ENCODE measurements around the gene YWHAQ.
"Not testable (repeated sequence)": the region's sequence is repeated elsewhere in the genome, so short reads cannot be mapped to it uniquely, and the experiment has no call there.

The YWHAQ gene

GRCh38 chr2:9638532-9638931, 7.7 kb upstream of the YWHAQ start:
- no peak for TF ChIP-seq Cebpa-rat (IDR thresholded peaks at IDR 0.05)
- Histone ChIP-seq H3K9ac (no peak overlapping the region), H3K4me1 (peaks cover 71% of the 10 kb centered on the region), H3K36me3 (no peaks in the 10 kb centered on the region), H3K27ac (no peak overlapping the region), H3K9me3 (no peaks in the 10 kb centered on the region), H3K4me3 (no peak overlapping the region), H3K27me3 (no peaks in the 10 kb centered on the region), H4K20me1 (no peaks in the 10 kb centered on the region), H3K4me2 (peak overlapping the region; percentile 85)

GRCh38 chr2:9637330-9637729, 6.5 kb upstream of the YWHAQ start:
- TF ChIP-seq Cebpa-rat (IDR thresholded peaks at IDR 0.05), result no peak

DNA sequence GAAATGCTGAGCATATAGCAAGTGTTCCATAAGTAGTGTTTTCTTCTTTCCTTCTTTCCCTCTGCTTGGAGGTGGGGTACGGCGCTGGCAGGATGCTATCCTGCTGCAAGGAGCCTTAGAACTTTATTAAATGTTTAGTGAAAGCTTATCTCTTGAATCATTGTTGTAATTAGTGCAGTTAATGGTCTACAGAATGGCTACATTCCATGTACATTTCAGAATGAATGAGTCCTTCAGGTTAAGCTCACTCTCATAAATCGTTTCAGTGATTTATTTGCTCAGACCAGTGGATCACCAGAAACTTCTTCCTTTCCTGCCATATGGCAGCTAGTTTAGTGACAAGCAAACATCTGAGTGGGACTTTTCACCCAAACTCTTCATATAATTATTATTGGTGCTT, 3.3 kb upstream of the YWHAQ start:
- no peak for TF ChIP-seq Cebpa-rat (IDR thresholded peaks at IDR 0.05)
- Histone ChIP-seq H3K4me3 (no peak overlapping the region), H3K27me3 (no peaks in the 10 kb centered on the region), H3K4me1 (peaks cover 36% of the 10 kb centered on the region), H3K9me3 (peaks cover 17% of the 10 kb centered on the region), H4K20me1 (peaks cover 12% of the 10 kb centered on the region), H3K36me3 (peaks cover 9% of the 10 kb centered on the region; the same call in 1 of the 2 replicates), H3K27ac (no peak overlapping the region), H3K4me2 (no peak overlapping the region), H3K9ac (no peak overlapping the region)

More at GRCh38 chr2:9637330-9637729, 6.5 kb upstream of the YWHAQ start:
- Histone ChIP-seq H4K20me1 (no peaks in the 10 kb centered on the region), H3K27me3 (no peaks in the 10 kb centered on the region), H3K4me3 (no peak overlapping the region), H3K9me3 (peaks cover 5% of the 10 kb centered on the region), H3K4me1 (peaks cover 59% of the 10 kb centered on the region), H3K27ac (no peak overlapping the region), H3K9ac (no peak overlapping the region), H3K36me3 (no peaks in the 10 kb centered on the region), H3K4me2 (no peak overlapping the region)

GRCh38 chr2:9631878-9632700, 1.3 kb upstream of the YWHAQ start:
- Histone ChIP-seq H3K4me3 (no peak overlapping the region), H3K9ac (no peak overlapping the region), H3K27ac (no peak overlapping the region), H3K36me3 (peaks cover 28% of the 10 kb centered on the region), H3K4me1 (peaks cover 33% of the 10 kb centered on the region), H3K27me3 (no peaks in the 10 kb centered on the region), H3K4me2 (peak overlapping the region; percentile 68; the same call in 1 of the 2 replicates), H4K20me1 (peaks cover 32% of the 10 kb centered on the region), H3K9me3 (peaks cover 17% of the 10 kb centered on the region)
- no peak for TF ChIP-seq Cebpa-rat (IDR thresholded peaks at IDR 0.05)

- peaks cover 17% of the 10 kb centered on the region for H3K9me3 ChIP-seq
- H4K20me1 ChIP-seq, result peaks cover 38% of the 10 kb centered on the region
- no peaks in the 10 kb centered on the region for H3K27me3 ChIP-seq
- peaks cover 34% of the 10 kb centered on the region for H3K36me3 ChIP-seq
- H3K4me3 ChIP-seq, result peak overlapping the region; percentile 93
- no peak overlapping the region for H3K9ac ChIP-seq
- H3K4me2 ChIP-seq, result peak overlapping the region; percentile 68
- H3K27ac ChIP-seq, result peak overlapping the region; percentile 7; the same call in 1 of the 2 replicates
- no peak for TF ChIP-seq Cebpa-rat (IDR thresholded peaks at IDR 0.05)
- H3K4me1 ChIP-seq, result peaks cover 36% of the 10 kb centered on the region
Observed at GRCh38 chr2:9631553-9631819, 689 bp upstream of the YWHAQ start.

DNA sequence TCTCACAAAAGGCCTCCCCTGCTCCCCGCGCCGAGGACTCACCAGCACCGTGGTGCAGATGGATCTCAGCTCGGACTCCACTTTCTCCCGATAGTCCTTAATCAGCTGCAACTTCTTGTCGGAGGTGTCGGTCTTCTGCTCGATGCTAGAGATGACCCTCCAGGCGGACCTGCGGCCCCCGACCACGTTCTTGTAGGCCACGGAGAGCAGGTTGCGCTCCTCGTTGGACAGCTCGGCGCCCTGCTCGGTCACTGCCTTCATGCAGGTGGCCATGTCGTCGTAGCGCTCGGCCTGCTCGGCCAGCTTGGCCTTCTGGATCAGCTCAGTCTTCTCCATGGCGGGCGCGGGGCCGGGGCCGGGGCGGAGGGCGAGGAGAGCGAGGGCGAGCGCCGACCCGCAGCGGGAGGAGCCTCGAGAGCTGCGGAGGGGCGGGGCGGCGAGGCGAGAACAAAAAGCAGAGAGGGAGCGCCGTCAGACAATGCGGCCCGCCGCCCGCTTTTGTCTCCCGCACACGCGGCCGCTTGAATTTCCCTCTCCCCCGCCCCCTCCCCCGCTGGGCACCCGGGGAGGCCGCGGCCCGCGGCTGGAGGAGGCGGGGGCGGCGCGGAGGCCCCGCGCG, 571 bp downstream of the YWHAQ start:
- H3K36me3 ChIP-seq, result peaks cover 42% of the 10 kb centered on the region
- H3K9ac ChIP-seq, result peak overlapping the region; percentile 97
- no peak for TF ChIP-seq Cebpa-rat (IDR thresholded peaks at IDR 0.05)
- peaks cover 41% of the 10 kb centered on the region for H3K4me1 ChIP-seq
- H3K27me3 ChIP-seq, result no peaks in the 10 kb centered on the region
- peaks cover 51% of the 10 kb centered on the region for H4K20me1 ChIP-seq
- peaks cover 17% of the 10 kb centered on the region for H3K9me3 ChIP-seq
- peak overlapping the region; percentile 95 for H3K27ac ChIP-seq
- peak overlapping the region; percentile 79 for H3K4me2 ChIP-seq
- peak overlapping the region; percentile 93 for H3K4me3 ChIP-seq

GRCh38 chr2:9629222-9630116, 1.3 kb downstream of the YWHAQ start:
- Histone ChIP-seq H3K4me3 (peak overlapping the region; percentile 93), H3K9ac (peak overlapping the region; percentile 97), H3K4me1 (peaks cover 48% of the 10 kb centered on the region), H3K36me3 (peaks cover 49% of the 10 kb centered on the region), H4K20me1 (peaks cover 59% of the 10 kb centered on the region), H3K9me3 (peaks cover 17% of the 10 kb centered on the region), H3K27ac (peak overlapping the region; percentile 95), H3K27me3 (no peaks in the 10 kb centered on the region), H3K4me2 (peak overlapping the region; percentile 79)
- no peak for TF ChIP-seq Cebpa-rat (IDR thresholded peaks at IDR 0.05)

DNA sequence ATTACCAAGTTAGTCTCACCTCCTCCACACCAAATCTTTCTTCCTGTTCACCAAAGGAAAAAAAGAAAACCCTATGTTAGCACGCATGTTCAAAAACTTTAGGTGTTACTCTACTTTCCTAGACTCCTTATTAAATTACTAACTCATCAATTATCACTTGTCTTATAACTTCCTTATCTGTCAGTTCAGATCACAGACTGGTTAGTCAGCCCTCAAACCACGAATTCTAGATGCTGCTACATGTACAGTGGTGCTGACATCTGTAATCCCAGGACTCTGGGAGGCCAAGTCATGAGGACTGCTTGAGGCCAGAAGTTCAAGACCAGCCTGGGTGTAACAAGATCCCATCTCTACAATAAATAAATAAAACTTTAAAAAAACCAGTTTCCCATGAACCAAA, 3.5 kb downstream of the YWHAQ start:
- peaks cover 12% of the 10 kb centered on the region for H3K9me3 ChIP-seq
- peak overlapping the region; percentile 93 for H3K4me3 ChIP-seq
- peak overlapping the region; percentile 2; the same call in 1 of the 2 replicates for H3K9ac ChIP-seq
- H3K4me1 ChIP-seq, result peaks cover 58% of the 10 kb centered on the region
- peak overlapping the region; percentile 79 for H3K4me2 ChIP-seq
- H3K36me3 ChIP-seq, result peaks cover 71% of the 10 kb centered on the region
- peaks cover 80% of the 10 kb centered on the region for H4K20me1 ChIP-seq
- no peaks in the 10 kb centered on the region for H3K27me3 ChIP-seq
- TF ChIP-seq Cebpa-rat (IDR thresholded peaks at IDR 0.05), result no peak
- H3K27ac ChIP-seq, result no peak overlapping the region

- peaks cover 76% of the 10 kb centered on the region for H3K4me1 ChIP-seq
- TF ChIP-seq Cebpa-rat (IDR thresholded peaks at IDR 0.05), result no peak
- H4K20me1 ChIP-seq, result peaks cover 100% of the 10 kb centered on the region
- H3K4me3 ChIP-seq, result no peak overlapping the region
- H3K4me2 ChIP-seq, result no peak overlapping the region
- H3K27me3 ChIP-seq, result no peaks in the 10 kb centered on the region
- no peak overlapping the region for H3K9ac ChIP-seq
- H3K36me3 ChIP-seq, result peaks cover 67% of the 10 kb centered on the region
- no peaks in the 10 kb centered on the region for H3K9me3 ChIP-seq
- no peak overlapping the region for H3K27ac ChIP-seq
Observed at GRCh38 chr2:9623151-9623550, 7.6 kb downstream of the YWHAQ start.

- not testable (repeated sequence) for H3K9me3 ChIP-seq, H3K4me3 ChIP-seq, H3K27ac ChIP-seq, H3K27me3 ChIP-seq, H3K4me2 ChIP-seq, H3K9ac ChIP-seq
- Histone ChIP-seq H3K4me1 (peaks cover 76% of the 10 kb centered on the region), H3K36me3 (peaks cover 65% of the 10 kb centered on the region), H4K20me1 (peaks cover 100% of the 10 kb centered on the region)
Observed at GRCh38 chr2:9621655-9622054, 9.1 kb downstream of the YWHAQ start.

Data from BLaER1 (cell line).